HG03558 (cell line): Measurements from ENCODE around the gene TXNDC8.
A peak's percentile ranks its signal among the peaks of the same experiment; 100 is the strongest.
"Not testable (repeated sequence)": the region's sequence is repeated elsewhere in the genome, so short reads cannot be mapped to it uniquely, and the experiment has no call there.

Source experiments
- ATAC-seq: cut with Tn5 transposase; IDR thresholded peaks from one replicate; pipeline ENCODE4 v1.9.1; 2021; ENCODE audit warnings: moderate number of reproducible peaks; ENCODE audit not compliant: unreplicated experiment; ENCODE audit errors: extremely low read depth

TXNDC8 gene

GRCh38 chr9:110337727-110338126 is at the start of gene TXNDC8:
Gene TXNDC8, minus strand, starts transcription at chr9:110337863.
- ATAC-seq: no peak

GRCh38 chr9:110383491-110383890 is 45.8 kb upstream of the TXNDC8 start:
- ATAC-seq: no peak

- ATAC-seq: no peak
Observed at GRCh38 chr9:110382731-110383130, 45.1 kb upstream of the TXNDC8 start.

- no peak for ATAC-seq
Observed at GRCh38 chr9:110371411-110372007, 33.8 kb upstream of the TXNDC8 start.

DNA sequence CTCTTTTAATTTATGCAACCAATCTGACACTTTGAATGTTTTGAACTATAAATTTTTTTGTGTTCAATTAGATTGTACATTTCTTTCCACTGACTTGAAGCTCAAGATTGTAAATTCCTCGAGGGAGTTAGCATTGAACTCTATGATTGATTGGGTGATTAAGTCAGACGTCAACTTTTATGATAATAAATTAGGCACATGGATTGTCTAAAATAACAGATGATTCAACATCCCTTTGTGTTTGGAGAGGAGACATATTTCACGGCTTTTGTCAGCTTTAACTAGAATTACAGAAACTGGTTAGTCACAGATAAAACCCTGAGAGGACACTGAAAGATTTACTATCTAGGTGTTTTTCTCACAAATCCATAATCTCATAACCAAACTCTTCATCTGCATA is 32.7 kb upstream of the TXNDC8 start:
- ATAC-seq: no peak

DNA sequence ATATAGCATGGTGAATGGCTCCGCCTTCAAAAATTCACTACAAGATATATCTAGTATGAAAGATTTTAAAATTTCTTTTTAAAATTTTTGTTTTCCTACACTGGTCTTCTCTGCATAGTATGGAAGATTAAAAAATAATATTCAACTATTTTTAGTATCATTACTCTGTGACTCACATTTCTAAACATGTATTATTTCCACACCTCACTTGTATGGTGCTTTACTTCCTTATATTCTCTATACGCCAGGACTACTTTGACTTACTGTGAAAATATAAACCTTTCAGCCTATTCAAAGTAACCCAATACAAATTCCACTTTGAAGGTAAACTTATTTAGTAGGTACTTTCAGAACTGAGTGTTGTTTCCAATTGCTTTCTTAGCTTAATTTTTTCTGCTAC is 26.8 kb upstream of the TXNDC8 start:
- ATAC-seq: no peak

- ATAC-seq: not testable (repeated sequence)
Observed at GRCh38 chr9:110358992-110359391, 21.3 kb upstream of the TXNDC8 start.

DNA sequence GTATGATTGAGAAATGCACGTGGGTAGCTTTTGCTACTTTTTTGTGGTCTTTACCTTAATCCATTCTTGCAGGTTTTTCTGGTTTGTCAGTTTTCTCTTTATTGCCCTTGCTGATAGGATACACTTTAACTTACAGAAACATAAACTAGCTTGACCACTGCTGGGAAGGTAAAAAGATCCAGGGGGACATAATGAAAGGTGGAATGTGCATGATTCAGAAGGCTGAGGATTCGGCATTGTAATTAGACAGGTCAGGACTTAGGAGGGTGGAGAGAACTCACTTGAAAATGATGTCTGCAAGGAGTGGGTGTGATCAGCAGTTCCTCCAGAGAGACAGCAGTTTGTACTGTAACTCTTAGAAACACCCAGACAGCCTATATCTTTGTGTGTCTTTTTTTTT is 19.8 kb upstream of the TXNDC8 start:
- ATAC-seq: no peak

GRCh38 chr9:110356639-110357395 is 19.2 kb upstream of the TXNDC8 start:
- no peak for ATAC-seq

GRCh38 chr9:110355911-110356310 is 18.2 kb upstream of the TXNDC8 start:
- ATAC-seq: no peak

GRCh38 chr9:110351009-110351467 is 13.4 kb upstream of the TXNDC8 start:
- no peak for ATAC-seq

GRCh38 chr9:110346325-110346724 is 8.7 kb upstream of the TXNDC8 start:
- no peak for ATAC-seq

- ATAC-seq: no peak
Observed at GRCh38 chr9:110344821-110345220, 7.2 kb upstream of the TXNDC8 start.

- no peak for ATAC-seq
Observed at GRCh38 chr9:110343551-110343950, 5.9 kb upstream of the TXNDC8 start.

DNA sequence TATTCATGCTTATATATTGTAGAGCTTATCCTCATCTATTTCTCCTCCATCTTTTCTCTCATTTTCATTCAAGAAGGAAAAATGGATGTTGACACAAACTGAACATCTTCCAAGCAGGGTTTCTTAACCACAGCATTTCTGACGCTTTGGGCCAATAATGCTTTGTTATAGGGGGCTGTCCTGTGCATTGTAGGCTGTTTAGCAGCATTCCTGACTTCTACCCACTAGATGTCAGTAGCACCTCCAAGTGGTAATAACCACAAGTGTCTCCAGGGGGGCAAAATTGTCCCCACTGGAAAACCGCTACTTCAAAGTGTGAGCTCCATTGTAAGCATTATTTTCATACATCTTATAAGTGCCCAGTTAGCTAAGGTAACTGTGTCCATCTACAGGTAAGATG is 2.6 kb upstream of the TXNDC8 start:
- ATAC-seq: no peak

DNA sequence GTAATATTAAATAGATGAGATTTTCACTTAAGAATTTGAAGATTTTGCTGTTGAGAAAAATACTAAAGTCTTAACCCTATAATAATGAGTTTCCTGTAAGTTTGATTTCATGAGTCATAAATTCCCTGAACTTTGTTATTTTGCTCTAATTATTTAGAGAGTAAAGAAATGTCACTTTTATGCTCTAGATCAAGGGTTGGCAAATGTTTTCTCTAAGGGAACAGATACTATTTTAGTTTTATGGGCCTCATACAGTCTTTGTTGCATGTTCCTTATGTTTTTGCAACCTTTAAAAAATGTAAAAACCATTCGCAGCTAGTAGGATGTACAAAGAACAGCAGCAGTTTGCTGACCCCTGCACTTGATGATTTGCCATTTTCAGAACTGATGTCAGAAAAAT is 480 bp upstream of the TXNDC8 start:
- ATAC-seq: no peak

DNA sequence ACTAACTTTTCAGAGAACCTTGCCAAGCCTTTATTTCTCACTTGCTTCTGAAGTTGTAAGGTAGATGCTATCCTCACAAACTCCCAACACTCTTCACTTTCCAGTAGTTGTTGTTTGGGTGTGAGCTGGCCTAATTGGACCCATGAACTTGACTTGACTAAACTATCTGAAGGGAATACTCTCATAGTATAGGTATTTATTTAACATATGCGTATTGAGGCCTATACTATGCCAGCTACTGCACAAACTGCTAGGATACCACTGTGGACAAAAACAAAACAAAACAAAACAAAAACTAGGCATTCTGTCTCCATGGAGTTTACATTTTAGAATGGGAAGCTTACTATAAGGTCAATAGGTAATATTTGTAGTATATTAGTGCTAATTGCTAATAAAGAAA is 1.3 kb downstream of the TXNDC8 start:
- ATAC-seq: no peak

- ATAC-seq: no peak
Observed at GRCh38 chr9:110334871-110335270, 2.8 kb downstream of the TXNDC8 start.

- peak; percentile 57 for ATAC-seq
Observed at GRCh38 chr9:110334183-110334582, 3.5 kb downstream of the TXNDC8 start.

DNA sequence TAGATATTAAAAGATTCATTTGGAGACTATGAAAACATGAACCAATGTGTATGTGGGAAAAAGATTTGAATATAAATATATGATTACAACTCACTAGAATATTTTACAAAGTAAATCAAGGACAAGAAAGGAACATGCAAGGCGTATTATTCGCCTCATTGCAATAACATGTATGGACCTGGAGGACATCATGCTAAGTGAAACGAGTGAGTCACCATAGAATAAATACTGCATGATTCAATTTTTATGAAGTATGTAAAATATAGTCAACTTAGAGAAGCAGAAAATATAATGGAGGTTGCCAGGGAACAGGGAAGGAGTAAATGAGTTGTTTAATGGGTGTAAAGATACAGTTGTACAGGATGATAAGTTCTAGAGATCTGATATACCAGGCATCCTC is 4.9 kb downstream of the TXNDC8 start:
- ATAC-seq: no peak

DNA sequence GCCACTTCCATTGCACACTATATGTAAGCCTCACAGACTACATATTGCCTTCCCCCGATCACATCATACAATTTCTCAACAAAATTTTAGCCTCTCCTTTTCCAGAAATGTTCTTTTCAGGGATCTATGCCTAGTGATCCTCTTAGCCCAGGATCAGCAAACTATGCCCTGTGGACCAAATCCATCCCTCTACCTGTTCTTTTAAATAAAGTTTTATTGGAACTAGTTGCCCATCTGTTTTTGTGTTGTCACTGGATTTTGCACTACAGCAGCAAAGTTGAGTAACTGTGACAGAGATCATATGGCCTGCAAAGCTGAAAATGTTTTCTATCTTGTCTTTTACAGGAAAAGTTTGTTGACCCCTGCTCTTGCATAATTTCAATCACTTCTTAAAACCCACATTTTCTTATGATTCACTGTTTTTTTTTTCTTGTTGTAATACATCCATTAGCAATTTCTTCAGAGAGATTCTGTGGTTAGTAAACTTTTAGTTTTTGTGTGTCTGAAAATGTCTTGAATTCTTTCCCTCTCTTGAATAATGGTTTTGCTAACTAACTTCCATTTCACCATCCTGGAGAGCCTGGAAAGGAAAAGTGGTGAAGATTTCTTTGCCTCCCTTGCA is 7.1 kb downstream of the TXNDC8 start:
- ATAC-seq: no peak
